HepG2 (cell line): ENCODE measurements around the gene FKBP10. TPM values are rescaled to one million over a fixed set of nuclear protein-coding genes. Genes with fewer than 3 reads are reported as not detected.
A peak's percentile ranks its signal among the peaks of the same experiment; 100 is the strongest.

ENCODE experiments used
- ARHGAP35 ChIP-seq: sonication (generic); formaldehyde crosslinking; IDR thresholded peaks from 2 replicates; pipeline ENCODE4 v1.9.0; 2022; ENCODE audit warnings: mild to moderate bottlenecking, inconsistent platforms, moderate library complexity, missing genetic modification reagents, borderline replicate concordance
- ERF ChIP-seq: IDR thresholded peaks from 2 replicates; pipeline ENCODE4 v1.6.1; 2018; ENCODE audit warnings: missing biosample characterization, missing genetic modification reagents
- ISL2 ChIP-seq: sonication (generic); formaldehyde crosslinking; IDR thresholded peaks from 2 replicates; pipeline ENCODE4 v1.5.0; 2020; ENCODE audit warnings: missing genetic modification reagents
- NFE2 ChIP-seq: sonication (generic); formaldehyde crosslinking; IDR thresholded peaks from 2 replicates; pipeline ENCODE4 v1.4.0; 2020; ENCODE audit warnings: missing genetic modification reagents
- PCBP2 ChIP-seq: fragments of 200-400 bp; formaldehyde crosslinking; optimal IDR thresholded peaks from 2 replicates; pipeline ENCODE3; 2018; ENCODE audit warnings: low read length, low read depth; ENCODE audit not compliant: poor library complexity, severe bottlenecking
- RFX5 ChIP-seq: IDR thresholded peaks from 2 replicates; pipeline ENCODE4 v1.6.1; 2011; ENCODE audit warnings: low read depth, low read length, improper control_type of control experiment
- RORA ChIP-seq: sonication (generic); formaldehyde crosslinking; IDR thresholded peaks from 2 replicates; pipeline ENCODE4 v1.5.0; 2020; ENCODE audit warnings: mild to moderate bottlenecking, missing genetic modification reagents, moderate library complexity
- SNAPC2 ChIP-seq: sonication (generic); formaldehyde crosslinking; IDR thresholded peaks from 2 replicates; pipeline ENCODE4 v1.8.1; 2022; ENCODE audit warnings: mild to moderate bottlenecking, missing genetic modification reagents
- SRSF4 ChIP-seq: fragments of 200-400 bp; formaldehyde crosslinking; IDR thresholded peaks from one replicate; pipeline ENCODE4 v1.6.1; 2018; ENCODE audit warnings: mild to moderate bottlenecking, low read depth, low read length, moderate library complexity; ENCODE audit not compliant: poor library complexity, severe bottlenecking
- TGIF2 ChIP-seq: IDR thresholded peaks from 2 replicates; pipeline ENCODE4 v1.6.1; 2016; ENCODE audit warnings: control low read depth, missing compliant biosample characterization
- YEATS4 ChIP-seq: sonication (generic); formaldehyde crosslinking; IDR thresholded peaks from 2 replicates; pipeline ENCODE4 v1.4.0; 2020; ENCODE audit warnings: missing genetic modification reagents, borderline replicate concordance
- ZFX ChIP-seq: sonication (generic); formaldehyde crosslinking; IDR thresholded peaks from 2 replicates; pipeline ENCODE4 v1.4.0; 2020; ENCODE audit warnings: mild to moderate bottlenecking, low read depth, missing genetic modification reagents, moderate library complexity
- ZNF343 ChIP-seq: sonication (generic); formaldehyde crosslinking; IDR thresholded peaks from 2 replicates; pipeline ENCODE4 v1.4.0; 2020; ENCODE audit warnings: mild to moderate bottlenecking, missing genetic modification reagents
- ZNF350 ChIP-seq: sonication (generic); formaldehyde crosslinking; IDR thresholded peaks from 2 replicates; pipeline ENCODE4 v1.4.0; 2020; ENCODE audit warnings: mild to moderate bottlenecking, low read depth, missing genetic modification reagents, borderline replicate concordance
- ZNF430 ChIP-seq: sonication (generic); formaldehyde crosslinking; IDR thresholded peaks from 2 replicates; pipeline ENCODE4 v1.9.0; 2021; ENCODE audit warnings: mild to moderate bottlenecking, missing genetic modification reagents
- ZNF496 ChIP-seq: sonication (generic); formaldehyde crosslinking; IDR thresholded peaks from 2 replicates; pipeline ENCODE4 v1.8.1; 2023; ENCODE audit warnings: mild to moderate bottlenecking, moderate library complexity, missing genetic modification reagents; ENCODE audit not compliant: insufficient replicate concordance
- ZNF883 ChIP-seq: sonication (generic); formaldehyde crosslinking; IDR thresholded peaks from 2 replicates; pipeline ENCODE4 v1.5.1; 2020; ENCODE audit warnings: mild to moderate bottlenecking, missing genetic modification reagents; ENCODE audit errors: not compliant biosample characterization
- polyA plus RNA-seq, 8 experiments: library from polyadenylated mRNA; depleted of rRNA in 3 of 8; stranded (reverse) in 7 of 8; unstranded in 1 of 8; fragments of >200 nt; fragmentation: Illumina TruSeq in 4 of 8; extraction: Trizol in 4 of 8; gene quantifications; 2 replicates each; pipeline versions ENCODE4 v1.2.1 to v1.2.3, GENCODE V29; 2011 to 2016; ENCODE audit warnings: low read depth in 4 of 8, missing spikeins in 1 of 8, mixed read lengths in 1 of 8; ENCODE audit not compliant: insufficient read depth in 1 of 8
- total RNA-seq, 5 experiments: library from RNA; depleted of rRNA; stranded (reverse); fragments of >200 nt; fragmentation: Illumina TruSeq; extraction: Trizol; gene quantifications; 2 replicates each; pipeline ENCODE4 v1.2.3, GENCODE V29; 2016; ENCODE audit warnings: low read depth in 1 of 5
- TF ChIP-seq, protein P1 (sequence below): IDR thresholded peaks from 2 replicates; pipeline ENCODE4 v1.6.1; 2016; ENCODE audit warnings: missing genetic modification reagents, missing compliant biosample characterization
- TF ChIP-seq, protein P2 (sequence below): sonication (generic); formaldehyde crosslinking; IDR thresholded peaks from 2 replicates; pipeline ENCODE4 v1.8.0; 2022; ENCODE audit warnings: mild to moderate bottlenecking, missing genetic modification reagents; ENCODE audit not compliant: insufficient replicate concordance
- TF ChIP-seq, protein P3 (sequence below): sonication (generic); formaldehyde crosslinking; IDR thresholded peaks from 2 replicates; pipeline ENCODE4 v1.5.1; 2020; ENCODE audit warnings: mild to moderate bottlenecking, missing genetic modification reagents, moderate library complexity
- TF ChIP-seq, protein P4 (sequence below): sonication (generic); formaldehyde crosslinking; IDR thresholded peaks from 2 replicates; pipeline ENCODE4 v1.5.1; 2020; ENCODE audit warnings: mild to moderate bottlenecking, moderate library complexity, missing genetic modification reagents
- TF ChIP-seq, protein P5 (sequence below): IDR thresholded peaks from 2 replicates; pipeline ENCODE4 v1.6.1; 2016; ENCODE audit warnings: missing biosample characterization, missing genetic modification reagents, low read depth

Gene FKBP10
- total and polyA plus RNA-seq, 2 of the 13 experiments (the other 11 are each of a cell fraction or from before 2014, with no cell fraction given): 149 to 573 TPM

DNA sequence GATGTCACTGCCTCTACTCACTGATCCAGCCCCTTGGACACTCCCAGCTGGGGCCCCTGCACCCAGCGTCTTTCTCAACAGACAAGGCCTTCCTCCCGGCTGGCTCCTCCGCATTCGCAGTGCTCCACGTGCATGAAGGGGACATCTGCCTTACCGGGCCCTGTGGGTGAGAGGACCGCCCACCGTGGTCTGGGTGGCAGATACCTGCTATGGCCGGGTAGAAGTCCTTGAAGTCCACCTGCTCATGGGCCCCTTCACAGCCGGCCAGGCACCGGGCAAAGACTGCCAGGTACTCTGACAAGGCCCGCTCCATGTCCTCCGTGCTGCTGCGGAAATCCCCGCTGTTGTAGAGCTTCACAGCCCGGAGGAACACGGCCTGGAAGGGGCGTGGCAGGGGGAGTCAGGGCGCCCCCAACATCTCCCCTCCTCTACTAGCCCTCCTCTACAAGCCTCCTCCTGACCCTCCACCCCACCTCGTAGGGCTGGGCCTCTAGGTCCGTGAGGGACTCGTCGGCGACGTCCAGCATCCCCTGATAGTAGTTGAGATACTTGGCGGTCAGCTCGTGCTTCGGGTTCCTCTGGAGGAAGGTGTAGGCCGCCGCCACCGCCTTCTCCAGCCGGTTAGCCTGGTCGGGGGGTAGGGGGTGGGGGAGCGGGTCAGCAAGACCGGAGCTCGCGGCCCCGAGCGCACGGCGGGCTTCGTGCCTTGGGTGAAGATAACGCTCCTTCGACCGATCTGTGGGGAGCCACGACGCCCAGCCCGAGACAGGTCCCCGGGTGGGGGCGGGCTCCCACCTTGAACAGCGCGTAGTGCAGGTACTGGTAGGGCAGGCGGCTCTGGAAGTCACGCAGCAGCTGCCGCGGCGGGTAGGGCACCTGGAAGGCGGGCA is 1.9 kb upstream of the FKBP10 start (continued):
- TF ChIP-seq YEATS4 (CRISPR knock-in tag) (no peak), TGIF2 (CRISPR knock-in tag) (0 out of 2 replicates have a peak, but pooled peaks have one; percentile 26), ARHGAP35 (CRISPR knock-in tag) (no peak), PCBP2 (no peak), RORA (CRISPR knock-in tag) (no peak), NFE2 (CRISPR knock-in tag) (no peak), ZFX (CRISPR knock-in tag) (peak; percentile 14), ISL2 (CRISPR knock-in tag) (no peak), ZNF430 (CRISPR knock-in tag) (no peak), ZNF343 (peak; percentile 30; the same call in 1 of the 2 replicates), RFX5 (no peak), ERF (no peak), ZNF883 (CRISPR knock-in tag) (no peak), ZNF350 (CRISPR knock-in tag) (peak; percentile 88), SNAPC2 (CRISPR knock-in tag) (no peak; the same call in 1 of the 2 replicates), SRSF4 (no peak), ZNF496 (CRISPR knock-in tag) (no peak)
- TF ChIP-seq, protein P1, sequence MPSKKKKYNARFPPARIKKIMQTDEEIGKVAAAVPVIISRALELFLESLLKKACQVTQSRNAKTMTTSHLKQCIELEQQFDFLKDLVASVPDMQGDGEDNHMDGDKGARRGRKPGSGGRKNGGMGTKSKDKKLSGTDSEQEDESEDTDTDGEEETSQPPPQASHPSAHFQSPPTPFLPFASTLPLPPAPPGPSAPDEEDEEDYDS: no peak
- TF ChIP-seq, protein P2, sequence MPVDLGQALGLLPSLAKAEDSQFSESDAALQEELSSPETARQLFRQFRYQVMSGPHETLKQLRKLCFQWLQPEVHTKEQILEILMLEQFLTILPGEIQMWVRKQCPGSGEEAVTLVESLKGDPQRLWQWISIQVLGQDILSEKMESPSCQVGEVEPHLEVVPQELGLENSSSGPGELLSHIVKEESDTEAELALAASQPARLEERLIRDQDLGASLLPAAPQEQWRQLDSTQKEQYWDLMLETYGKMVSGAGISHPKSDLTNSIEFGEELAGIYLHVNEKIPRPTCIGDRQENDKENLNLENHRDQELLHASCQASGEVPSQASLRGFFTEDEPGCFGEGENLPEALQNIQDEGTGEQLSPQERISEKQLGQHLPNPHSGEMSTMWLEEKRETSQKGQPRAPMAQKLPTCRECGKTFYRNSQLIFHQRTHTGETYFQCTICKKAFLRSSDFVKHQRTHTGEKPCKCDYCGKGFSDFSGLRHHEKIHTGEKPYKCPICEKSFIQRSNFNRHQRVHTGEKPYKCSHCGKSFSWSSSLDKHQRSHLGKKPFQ: no peak
- TF ChIP-seq, protein P3, sequence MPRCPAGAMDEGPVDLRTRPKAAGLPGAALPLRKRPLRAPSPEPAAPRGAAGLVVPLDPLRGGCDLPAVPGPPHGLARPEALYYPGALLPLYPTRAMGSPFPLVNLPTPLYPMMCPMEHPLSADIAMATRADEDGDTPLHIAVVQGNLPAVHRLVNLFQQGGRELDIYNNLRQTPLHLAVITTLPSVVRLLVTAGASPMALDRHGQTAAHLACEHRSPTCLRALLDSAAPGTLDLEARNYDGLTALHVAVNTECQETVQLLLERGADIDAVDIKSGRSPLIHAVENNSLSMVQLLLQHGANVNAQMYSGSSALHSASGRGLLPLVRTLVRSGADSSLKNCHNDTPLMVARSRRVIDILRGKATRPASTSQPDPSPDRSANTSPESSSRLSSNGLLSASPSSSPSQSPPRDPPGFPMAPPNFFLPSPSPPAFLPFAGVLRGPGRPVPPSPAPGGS (CRISPR knock-in tag): no peak
- TF ChIP-seq, protein P4, sequence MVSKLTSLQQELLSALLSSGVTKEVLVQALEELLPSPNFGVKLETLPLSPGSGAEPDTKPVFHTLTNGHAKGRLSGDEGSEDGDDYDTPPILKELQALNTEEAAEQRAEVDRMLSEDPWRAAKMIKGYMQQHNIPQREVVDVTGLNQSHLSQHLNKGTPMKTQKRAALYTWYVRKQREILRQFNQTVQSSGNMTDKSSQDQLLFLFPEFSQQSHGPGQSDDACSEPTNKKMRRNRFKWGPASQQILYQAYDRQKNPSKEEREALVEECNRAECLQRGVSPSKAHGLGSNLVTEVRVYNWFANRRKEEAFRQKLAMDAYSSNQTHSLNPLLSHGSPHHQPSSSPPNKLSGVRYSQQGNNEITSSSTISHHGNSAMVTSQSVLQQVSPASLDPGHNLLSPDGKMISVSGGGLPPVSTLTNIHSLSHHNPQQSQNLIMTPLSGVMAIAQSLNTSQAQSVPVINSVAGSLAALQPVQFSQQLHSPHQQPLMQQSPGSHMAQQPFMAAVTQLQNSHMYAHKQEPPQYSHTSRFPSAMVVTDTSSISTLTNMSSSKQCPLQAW: peak; percentile 39
- TF ChIP-seq, protein P5, sequence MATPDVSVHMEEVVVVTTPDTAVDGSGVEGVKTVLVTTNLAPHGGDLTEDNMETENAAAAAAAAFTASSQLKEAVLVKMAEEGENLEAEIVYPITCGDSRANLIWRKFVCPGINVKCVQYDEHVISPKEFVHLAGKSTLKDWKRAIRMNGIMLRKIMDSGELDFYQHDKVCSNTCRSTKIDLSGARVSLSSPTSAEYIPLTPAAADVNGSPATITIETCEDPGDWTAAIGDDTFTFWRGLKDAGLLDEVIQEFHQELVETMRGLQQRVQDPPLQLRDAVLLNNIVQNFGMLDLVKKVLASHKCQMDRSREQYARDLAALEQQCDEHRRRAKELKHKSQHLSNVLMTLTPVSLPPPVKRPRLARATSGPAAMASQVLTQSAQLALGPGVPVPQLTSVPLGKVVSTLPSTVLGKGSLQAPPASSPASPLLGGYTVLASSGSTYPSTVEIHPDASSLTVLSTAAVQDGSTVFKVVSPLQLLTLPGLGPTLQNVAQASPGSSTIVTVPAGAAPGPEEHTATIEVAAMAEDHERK (CRISPR knock-in tag): no peak
